GM19455 (cell line): Measurements from ENCODE around the gene MAP7D2.

Experiments used
- ATAC-seq: cut with Tn5 transposase; IDR thresholded peaks from one replicate; pipeline ENCODE4 v1.9.1; 2021; ENCODE audit not compliant: unreplicated experiment

Gene MAP7D2

DNA sequence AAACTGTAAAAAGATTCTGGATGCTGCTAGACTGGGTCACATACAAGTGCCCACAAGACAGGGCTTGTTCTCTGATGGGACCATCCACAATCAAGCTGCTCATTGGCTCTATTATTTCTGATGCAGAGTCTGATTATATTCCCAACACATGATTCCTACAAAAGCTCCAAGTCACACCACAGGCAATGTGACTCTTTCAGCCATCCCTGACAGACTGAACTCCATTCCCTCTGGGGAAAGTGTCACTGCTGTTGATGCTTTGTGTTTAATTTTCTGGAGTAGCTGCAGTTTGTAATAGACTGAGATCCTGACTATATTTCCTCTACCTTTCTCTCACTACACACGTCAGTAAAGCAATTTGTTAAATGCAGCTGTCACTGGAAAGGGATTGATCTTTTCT lies 70.5 kb downstream of the MAP7D2 start:
- ATAC-seq, result no peak

DNA sequence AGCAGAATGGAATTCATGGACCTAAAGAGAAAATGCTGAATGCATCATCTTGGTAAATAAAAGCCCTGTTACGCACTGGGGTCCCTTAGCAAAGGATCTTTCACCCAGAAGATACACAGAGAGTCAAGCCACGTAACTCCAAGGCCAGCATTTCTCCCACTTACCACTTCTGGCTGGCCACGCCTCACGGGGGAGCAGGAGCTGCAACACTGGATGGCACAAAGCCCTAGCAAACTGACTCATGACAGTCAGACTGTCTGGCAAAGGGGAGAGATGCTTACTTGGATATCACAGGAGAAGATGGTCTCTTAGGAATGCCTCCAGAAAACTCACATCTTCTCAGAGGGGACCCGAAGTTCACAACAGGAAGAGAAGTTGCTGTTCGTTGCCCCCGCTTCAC lies 74.5 kb downstream of the MAP7D2 start:
- ATAC-seq, result no peak

DNA sequence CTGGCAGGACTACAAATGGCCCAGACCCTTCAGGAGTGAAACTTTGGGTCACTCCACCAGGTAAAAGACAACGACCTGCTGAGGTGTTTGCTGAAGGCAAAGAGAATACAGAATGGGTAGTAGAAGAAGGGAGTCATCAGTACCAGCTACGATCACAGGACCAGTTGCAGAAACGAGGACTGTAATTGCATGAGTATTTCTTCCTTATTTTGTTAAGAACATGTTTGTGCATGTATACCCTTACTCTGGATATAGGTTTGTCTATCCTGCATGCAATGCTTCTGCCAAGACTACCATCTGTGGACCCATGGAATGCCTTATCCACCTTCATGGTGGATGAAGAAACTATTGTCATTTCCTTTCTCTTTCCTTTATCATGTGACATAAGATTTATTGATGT lies 77.7 kb downstream of the MAP7D2 start:
- ATAC-seq, result no peak

DNA sequence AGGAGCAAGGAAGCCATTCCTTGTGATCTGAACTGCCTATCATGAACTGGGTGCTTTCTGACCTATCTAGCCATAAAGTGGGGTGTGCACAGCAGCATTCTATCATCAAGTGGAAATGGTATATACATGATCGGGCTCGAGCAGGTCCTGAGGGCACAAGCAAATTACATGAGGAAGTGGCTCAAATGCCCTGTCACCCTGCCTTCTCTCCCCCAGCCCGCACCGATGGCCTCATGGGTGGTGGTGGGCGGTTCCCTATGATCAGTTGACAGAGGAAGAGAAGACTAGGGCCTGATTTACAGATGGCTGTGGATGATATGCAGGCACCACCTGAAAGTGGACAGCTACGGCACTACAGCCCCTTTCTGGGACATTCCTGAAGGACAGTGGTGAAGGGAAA lies 79.5 kb downstream of the MAP7D2 start:
- no peak for ATAC-seq

DNA sequence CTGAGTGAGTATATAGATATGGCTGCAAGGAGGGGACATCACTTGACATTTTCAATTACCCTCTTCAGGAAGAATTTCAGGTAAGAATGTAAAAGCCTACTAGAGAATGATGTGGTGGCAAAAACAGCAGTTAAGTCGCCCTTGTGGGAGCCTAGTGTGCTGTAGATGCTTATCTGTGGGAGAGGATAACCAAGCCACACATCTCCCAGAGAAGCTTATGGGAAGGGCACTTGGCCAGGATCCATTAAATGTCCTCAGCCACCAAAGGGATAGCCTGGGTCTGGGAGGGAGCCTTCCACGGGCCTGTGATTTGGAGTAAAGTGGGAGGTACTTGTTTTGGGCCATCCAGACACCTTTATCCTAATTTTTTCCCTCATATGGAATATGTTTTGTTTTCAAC lies 84.5 kb downstream of the MAP7D2 start:
- no peak for ATAC-seq

DNA sequence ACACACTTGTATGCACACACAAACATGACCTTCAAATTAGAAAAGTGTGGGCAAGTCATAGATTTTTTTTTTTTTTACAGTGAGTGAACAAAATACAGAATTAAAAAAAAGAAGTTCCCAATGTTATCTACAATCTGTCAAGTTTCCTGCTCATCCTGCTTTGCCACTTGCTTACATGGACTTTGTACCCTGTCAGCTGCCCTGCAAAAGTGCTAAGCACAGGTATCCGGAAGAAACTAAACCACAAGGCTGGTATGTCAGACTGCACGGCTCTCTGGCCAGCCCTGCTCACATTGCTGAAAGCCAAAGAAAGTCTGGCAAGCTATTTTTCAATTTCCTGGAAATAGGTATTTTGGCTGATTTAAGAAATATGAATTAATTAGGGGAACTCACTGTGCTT lies 87.0 kb downstream of the MAP7D2 start:
- no peak for ATAC-seq

DNA sequence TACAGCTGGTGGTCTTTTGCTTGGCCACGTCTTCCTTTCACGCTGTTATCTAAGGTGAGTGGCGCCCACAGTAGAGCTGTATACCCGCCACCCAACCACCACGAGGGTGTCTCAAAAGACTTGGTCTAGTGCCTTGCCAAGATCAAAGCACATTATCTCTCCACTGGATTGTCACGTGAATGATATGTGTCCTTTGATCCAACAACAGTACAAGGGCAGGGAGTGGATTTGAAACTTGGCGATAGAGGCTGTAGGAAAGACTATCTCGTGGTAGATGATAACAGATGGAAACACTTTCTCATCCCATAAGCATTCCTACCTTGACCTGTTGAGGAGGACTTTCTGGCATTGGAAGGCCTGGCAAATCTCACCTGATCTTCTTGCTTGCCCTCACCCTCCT lies 88.1 kb downstream of the MAP7D2 start:
- no peak for ATAC-seq

DNA sequence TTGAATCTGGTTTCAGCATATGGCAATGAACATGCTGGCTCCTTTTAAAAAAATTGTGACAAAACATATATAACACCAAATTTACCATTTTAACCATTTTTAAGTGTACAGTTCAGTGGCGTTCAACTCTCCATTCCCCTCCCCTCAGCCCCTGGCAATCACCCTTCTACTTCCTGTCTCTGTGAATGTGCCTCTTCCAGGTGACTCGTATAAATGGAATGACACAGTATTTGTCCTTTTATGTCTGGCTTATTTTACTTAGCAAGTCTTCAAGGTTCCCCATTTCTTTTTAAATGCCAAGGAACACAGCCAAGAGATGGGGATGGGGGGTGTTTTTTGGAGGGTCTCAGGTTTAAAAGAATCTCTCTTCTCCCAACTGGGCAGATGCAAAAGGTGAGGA lies 90.4 kb downstream of the MAP7D2 start:
- ATAC-seq, result no peak

DNA sequence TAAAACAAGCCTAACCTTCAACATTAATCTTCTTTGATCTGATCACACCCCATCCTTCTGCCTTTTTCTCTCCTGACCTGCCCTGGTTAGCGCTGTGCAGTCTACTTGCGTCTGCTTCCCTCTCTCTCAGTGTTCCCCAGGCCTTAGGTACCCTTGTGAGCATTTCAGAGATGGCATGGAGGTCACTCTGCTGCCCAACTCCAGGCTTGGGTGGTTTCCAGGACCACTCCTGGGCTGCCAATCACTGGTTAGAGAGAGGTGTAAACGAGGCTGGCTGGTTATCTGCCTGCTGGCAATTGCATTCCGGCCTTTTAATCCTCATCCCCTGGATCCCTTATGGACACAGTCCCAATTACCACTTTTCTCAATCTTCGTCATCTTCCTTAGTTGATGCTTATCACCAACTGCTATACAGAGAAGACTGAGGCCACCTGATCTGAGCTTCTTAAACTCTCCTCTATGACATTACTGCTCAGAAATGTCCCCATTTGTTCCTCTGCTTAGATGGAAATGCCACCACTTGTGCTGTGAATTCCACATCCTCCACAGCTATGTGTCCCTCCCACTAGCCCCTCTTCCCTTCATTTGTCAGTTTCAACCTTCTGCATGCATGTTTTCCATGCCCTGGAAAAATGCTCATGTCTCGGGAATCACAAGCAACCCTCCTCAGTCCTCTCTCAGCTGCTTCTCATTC lies 96.9 kb downstream of the MAP7D2 start:
- ATAC-seq, result no peak

DNA sequence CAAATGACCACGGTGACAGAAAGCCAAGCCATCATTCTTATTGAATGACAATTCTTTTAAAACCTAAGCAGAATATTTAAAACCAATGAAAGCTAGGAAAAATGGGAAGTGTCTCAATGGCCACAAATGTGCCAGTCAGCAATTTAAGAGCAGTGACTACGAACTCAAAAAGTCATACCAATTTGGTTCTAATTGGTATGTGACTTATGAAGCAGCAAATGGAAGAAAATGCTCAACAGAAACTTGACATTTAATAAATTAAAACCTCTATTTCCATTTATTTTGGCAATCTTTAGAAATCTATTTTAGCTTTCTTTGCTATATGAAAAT lies 100.1 kb downstream of the MAP7D2 start:
- no peak for ATAC-seq

DNA sequence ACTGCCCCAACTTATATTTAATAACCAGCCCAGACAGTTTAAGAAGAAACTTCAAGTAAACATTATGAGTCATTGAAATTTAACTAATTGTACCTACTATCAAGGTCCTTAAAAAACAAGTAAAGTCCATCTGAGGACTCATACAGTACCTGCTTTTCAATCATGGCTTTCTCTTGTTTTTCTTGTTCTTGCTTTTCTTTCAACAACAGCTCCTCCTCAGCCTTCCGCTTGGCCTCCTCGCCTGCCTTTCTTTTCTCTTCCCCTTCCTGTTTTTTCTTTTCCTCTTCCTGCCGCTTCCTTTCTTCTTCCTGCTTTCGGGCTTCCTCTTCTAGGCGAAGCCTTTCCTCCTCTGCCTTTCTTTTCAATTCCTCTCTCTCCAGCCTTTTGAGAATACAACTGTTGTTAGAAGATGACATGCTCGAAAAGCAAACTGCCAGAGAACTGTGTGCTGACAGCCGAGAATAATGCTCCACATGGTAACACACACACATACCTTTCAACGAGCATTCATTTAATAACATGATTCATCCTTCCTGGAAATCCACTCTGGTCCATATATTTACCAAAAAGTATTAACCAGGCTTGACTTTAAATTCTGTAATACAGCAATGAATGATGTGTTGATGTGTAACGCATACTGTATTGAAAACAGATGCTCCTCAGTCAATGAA lies 100.6 kb downstream of the MAP7D2 start:
- no peak for ATAC-seq

DNA sequence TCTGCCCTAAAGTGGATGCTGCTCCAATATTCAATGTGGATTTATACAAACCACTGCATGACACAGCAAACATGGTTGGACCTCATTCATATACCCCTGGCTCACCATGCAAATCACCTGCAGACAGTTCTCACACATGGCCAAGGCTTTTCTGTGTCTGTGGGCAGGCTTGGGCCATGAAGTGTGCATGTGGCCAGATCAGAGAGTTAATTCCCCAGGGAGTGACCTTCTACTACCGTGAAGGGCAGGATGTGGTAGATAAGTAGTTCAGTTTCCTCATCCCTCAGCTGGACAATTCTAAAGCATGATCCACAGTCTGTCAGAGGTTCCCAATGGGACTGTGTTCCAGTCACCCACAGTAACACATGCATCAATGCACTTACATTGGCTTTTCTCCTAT lies 101.3 kb downstream of the MAP7D2 start:
- no peak for ATAC-seq

DNA sequence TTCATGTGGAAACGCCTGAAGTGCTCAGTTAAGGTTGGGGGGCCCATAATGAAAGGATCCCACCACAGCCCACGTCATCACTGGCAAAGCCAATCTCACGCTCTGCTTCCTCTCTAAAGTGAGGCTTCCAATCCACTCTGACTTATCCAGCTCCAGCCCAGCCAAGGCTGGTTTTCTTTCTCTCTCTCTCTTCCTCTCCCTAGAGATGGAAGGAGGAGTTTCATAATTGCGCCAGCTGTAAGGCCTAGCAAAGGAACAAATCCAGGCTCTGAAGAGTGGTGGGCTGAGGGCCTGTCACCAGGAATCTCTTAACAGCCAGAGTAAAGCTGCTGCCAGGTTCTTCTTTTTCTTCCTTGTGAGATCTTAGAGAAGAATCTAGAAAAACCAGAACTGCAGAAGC lies 105.1 kb downstream of the MAP7D2 start:
- no peak for ATAC-seq

DNA sequence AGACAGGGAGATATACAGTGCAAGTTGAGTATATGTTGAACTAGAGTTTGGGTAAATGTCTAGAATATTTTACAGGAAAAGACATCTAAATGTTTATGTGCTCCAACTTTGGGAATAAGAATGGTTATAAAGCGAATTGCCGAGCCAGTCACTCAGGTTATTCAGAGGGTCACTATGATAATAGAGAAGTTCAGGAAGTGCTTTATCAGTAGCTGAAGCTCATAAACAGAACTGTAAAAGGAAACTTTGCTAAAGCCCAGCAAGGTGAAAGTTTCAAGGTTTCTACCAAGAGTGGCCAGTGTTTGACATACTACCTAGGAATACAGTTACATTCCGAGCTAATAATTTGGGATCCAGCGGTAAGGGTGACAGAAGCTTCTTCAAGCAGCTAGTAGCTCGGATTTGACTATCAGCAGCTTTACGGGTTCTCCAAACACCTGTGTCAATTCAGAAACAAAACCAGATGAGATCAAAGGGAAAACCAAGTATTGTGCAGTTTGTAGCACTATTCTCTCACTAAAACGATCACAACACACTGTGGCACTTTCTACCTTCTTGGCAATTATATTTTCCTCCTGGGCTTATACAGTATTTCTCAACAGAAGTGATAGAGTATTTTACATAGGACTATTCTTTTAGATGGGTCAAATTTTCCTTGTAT lies 108.6 kb downstream of the MAP7D2 start:
- no peak for ATAC-seq

DNA sequence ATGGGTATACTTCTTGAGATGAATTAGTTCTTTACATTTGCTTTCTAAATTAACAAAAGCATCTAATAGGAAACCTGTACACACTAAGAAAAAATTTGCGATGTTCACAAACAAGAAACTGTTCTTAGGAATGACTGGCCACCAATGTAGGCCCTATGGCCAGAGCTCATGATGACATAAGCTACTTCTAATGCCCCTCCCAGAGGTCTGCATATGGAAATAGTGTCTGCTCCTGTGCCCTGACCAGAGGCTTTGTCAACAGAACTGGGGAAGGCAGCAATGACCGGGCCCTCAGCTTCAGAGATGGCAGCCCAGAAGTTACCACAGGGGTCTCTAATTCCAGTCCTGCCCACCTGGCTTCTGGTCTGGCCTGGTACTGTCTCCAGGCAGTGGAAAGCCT lies 110.8 kb downstream of the MAP7D2 start:
- no peak for ATAC-seq

DNA sequence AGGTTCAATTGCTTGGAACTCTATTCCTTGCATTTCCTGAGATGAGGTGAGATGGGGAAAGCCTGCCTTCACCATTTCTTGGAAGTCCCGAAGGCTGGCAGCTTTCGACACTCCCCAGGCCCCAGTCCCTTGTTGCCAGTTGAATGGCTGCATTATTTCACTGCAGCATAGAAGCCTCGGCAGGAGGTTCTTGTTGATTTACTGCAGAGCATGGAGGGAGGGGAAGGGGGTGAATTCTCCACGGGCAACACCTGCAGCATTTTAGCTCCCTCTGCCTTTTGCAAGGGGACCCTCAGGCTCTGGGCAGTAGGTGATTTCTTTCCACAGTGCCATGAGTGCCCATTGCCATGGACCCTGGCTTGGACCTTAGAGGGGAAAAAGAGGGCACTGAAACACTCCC lies 115.1 kb downstream of the MAP7D2 start:
- ATAC-seq, result no peak

DNA sequence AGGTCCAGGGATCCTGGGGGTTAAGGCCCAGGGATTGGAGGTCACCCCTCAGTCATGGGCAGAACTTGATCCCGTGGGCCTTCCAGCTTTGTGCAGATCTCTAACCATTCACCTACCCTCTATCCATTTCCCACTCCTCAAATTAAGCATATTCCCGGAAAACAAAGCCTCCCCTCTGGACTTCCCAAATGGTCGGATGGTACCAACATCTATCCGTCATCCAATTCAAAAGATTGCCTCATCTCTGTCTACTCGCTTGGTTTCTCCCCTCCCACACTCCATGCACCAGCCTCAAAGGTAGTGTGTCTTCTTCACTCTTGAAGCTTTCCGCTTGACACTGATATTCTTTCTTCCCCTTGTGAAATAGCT lies 125.4 kb downstream of the MAP7D2 start:
- no peak for ATAC-seq

DNA sequence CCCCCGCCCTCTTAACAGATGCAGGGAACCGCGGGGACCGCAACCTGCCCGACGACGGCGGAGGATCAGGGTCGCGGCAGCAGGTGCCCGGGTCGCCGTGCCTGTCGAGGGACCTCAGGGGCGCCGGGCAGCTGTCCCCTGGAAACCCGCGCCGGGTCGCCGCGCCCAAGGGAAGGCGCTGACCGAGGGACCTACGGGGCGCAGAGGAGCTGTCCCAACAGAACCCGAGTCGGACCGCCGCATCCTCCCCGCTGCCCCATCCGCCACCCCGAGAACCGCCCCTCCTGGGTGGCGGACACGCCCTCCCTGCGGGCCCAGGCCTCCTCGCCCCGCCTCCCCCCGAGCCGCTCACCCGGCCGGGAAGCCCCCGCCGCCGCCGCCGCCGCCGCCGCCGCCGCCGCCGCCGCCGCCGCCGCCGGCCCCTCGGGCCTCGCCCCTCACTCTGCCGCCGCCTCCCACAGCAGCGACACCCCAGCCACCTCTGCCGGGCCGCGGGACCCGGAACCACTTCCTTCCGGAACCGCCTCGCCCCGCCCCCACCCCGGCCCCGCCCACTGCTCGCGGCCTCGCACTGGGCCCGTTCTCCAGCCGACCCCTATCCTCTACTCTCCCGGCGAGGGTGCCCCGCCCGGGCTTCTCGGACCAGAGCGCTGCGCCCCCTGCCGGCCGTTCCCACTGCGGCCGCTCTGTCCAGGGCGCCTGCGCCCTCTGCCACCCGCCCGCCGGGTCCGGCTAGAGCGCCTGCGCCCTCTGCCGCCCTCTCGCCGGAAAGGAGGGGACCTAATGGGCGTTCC lies 126.0 kb downstream of the MAP7D2 start, which contains the start of gene BCLAF3:
BCLAF3 (minus strand) TSS at position 506 of the 794 bp plus-strand sequence. CDS start 20,797 bp downstream, outside the sequence.
- peak; percentile 91 for ATAC-seq

DNA sequence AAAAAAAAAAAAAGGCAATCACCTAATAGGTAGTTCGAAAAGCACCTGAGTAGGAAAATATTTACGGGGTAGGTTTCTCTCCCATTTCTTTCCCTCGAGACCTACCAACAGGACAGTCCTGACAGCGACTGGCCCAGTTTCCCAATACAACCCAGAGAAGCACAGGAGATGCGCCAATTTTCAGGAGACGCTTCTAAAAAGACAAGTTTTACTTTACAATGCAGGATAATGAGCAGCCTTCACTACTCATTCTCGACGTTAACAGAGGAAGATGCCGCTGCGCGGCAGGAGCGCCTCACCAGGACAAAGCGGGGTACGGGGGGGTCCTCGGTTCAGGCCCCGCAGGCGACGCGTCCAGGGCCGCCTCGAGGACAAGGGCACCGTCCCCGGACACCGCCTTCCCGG lies 126.6 kb downstream of the MAP7D2 start:
- ATAC-seq, result peak; percentile 34

DNA sequence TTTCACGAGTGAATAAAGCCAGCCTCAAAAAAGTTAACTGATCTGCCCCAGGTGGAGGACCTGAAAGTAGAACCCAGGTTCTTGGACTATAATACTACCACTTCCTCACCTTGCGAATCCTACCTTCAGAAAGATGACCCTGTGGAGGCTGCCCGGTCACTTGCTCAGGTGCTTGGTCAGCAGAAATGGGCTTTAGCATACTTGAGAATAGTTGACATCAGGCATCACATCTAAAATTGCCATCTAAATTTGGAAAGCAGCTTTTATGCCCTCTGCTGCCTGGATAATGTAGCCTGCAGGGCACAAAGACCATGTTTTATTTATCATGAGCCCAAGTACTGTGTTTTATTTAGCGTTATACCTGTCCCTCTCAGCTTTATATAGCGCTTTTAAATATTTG lies 128.9 kb downstream of the MAP7D2 start:
- no peak for ATAC-seq

DNA sequence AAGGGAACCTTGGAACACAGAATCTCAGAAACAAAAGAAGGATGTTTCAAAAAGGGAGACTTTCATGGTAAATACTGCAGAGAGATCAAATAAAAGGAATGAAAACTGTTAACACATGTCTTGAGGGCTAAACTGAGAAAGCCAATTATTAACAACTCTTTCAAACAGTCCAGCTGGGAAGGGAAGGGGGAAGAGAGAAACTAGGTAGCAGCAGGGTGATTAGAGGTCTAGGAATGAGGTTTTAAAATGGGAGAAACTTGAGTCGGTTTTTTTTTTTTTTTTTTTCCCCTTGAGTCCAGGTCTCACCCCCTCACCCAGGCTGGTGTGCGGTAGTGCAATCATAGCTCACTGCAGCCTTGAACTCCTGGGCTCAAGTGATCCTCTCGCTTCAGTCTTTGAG lies 130.2 kb downstream of the MAP7D2 start:
- ATAC-seq, result no peak

DNA sequence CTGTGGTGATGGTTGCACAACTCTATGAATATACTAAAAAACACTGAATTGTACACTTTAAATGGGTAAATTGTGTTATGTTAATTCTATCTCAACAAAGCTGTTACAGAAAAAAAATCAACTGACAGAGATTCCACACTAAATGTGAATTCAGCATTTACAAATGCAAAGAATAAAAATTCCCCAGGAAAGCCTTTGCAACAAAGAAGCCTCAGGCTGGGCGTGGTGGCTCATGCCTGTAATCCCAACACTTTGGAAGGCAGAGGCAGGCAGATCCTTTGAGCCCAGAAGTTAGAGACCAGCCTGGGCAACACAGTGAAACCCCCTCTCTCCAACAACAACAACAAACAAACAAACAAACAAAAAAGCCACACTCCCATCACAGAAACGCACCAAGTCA lies 134.8 kb downstream of the MAP7D2 start:
- ATAC-seq, result no peak
